ENCODE measurements around the gene ARHGAP26. TPM values are rescaled to one million over a fixed set of nuclear protein-coding genes. Genes with fewer than 3 reads are reported as not detected.

ARHGAP26 gene
- total RNA-seq, 1 donor: 1.7 TPM

- no peak overlapping the region for H3K4me3 ChIP-seq (ENCODE audit: low read depth, low read length)
- no peak for DNase-seq (ENCODE audit: low read depth)
- no peak for TF ChIP-seq CTCF (IDR thresholded peaks at IDR 0.05; ENCODE audit: insufficient read depth, low read depth, low read length)
Observed at GRCh38 chr5:142851731-142852130, 81.6 kb downstream of the ARHGAP26 start.

GRCh38 chr5:142852416-142853198 lies 82.4 kb downstream of the ARHGAP26 start:
- TF ChIP-seq CTCF (IDR thresholded peaks at IDR 0.05; ENCODE audit: insufficient read depth, low read depth, low read length): no peak
- no peak for DNase-seq (ENCODE audit: low read depth)
- H3K4me3 ChIP-seq (ENCODE audit: low read depth, low read length): no peak overlapping the region

GRCh38 chr5:142853682-142854081 lies 83.5 kb downstream of the ARHGAP26 start:
- DNase-seq (ENCODE audit: low read depth): no peak
- TF ChIP-seq CTCF (IDR thresholded peaks at IDR 0.05; ENCODE audit: insufficient read depth, low read depth, low read length): no peak
- no peak overlapping the region for H3K4me3 ChIP-seq (ENCODE audit: low read depth, low read length)

- TF ChIP-seq CTCF (IDR thresholded peaks at IDR 0.05; ENCODE audit: insufficient read depth, low read depth, low read length): no peak
- no peak overlapping the region for H3K4me3 ChIP-seq (ENCODE audit: low read depth, low read length)
- DNase-seq (ENCODE audit: low read depth): no peak
Observed at GRCh38 chr5:142856269-142856782, 86.1 kb downstream of the ARHGAP26 start.

- TF ChIP-seq CTCF (IDR thresholded peaks at IDR 0.05; ENCODE audit: insufficient read depth, low read depth, low read length): no peak
- DNase-seq (ENCODE audit: low read depth): no peak
Observed at GRCh38 chr5:142857405-142857804, 87.2 kb downstream of the ARHGAP26 start.

GRCh38 chr5:142859037-142859436 lies 88.9 kb downstream of the ARHGAP26 start:
- DNase-seq (ENCODE audit: low read depth): no peak
- no peak for TF ChIP-seq CTCF (IDR thresholded peaks at IDR 0.05; ENCODE audit: insufficient read depth, low read depth, low read length)
- no peak overlapping the region for H3K4me3 ChIP-seq (ENCODE audit: low read depth, low read length)

More at GRCh38 chr5:142857405-142857804, 87.2 kb downstream of the ARHGAP26 start:
- H3K4me3 ChIP-seq (ENCODE audit: low read depth, low read length): no peak overlapping the region
